IMR-90 (cell line): ENCODE measurements around the gene IL18. TPM values are rescaled to one million over a fixed set of nuclear protein-coding genes. Genes with fewer than 3 reads are reported as not detected.

Source experiments
- ATAC-seq: fragments of 200-7000 bp; cut with Tn5 transposase; 2 replicates; pipeline ENCODE4 v1.9.1; 2020; ENCODE audit warnings: low read depth, mild to moderate bottlenecking, moderate library complexity
- BruUV-seq: library from RNA; stranded (reverse); fragments of 400-500 nt; replicated peaks from 2 replicates; lab custom pipeline; 2021; lab: Mats Ljungman, UMichigan
- CTCF ChIA-PET: fragments of 300-600 bp; formaldehyde crosslinking; extraction: SDS; loops from one replicate; lab custom pipeline; 2021; ENCODE audit warnings: antibody characterized with exemption; lab: Yijun Ruan, JAX
- POLR2A ChIA-PET: fragments of 300-600 bp; sonication (Branson Sonifier 250); formaldehyde crosslinking; loops from one replicate; lab custom pipeline; 2022; ENCODE audit warnings: antibody characterized with exemption; ENCODE audit not compliant: unreplicated experiment; lab: Charles Lee
- DNase-seq: peaks from one replicate; pipeline ENCODE4 v3.0.0; 2013
- H2AFZ ChIP-seq: replicated peaks from 2 replicates; pipeline ENCODE3; 2013; ENCODE audit warnings: low read length, mild to moderate bottlenecking; ENCODE audit not compliant: poor library complexity
- H2AK5ac ChIP-seq: 2 replicates; pipeline ENCODE4 v1.6.1; 2013; ENCODE audit warnings: low read depth, low read length, inconsistent platforms
- H2AK9ac ChIP-seq: replicated peaks from 2 replicates; pipeline ENCODE3; 2013; ENCODE audit warnings: mild to moderate bottlenecking, low read depth, low read length, moderate library complexity; ENCODE audit not compliant: poor library complexity
- H2BK120ac ChIP-seq: 2 replicates; pipeline ENCODE4 v1.6.1; 2013; ENCODE audit warnings: low read depth, low read length, inconsistent platforms
- H2BK15ac ChIP-seq: 3 replicates; pipeline ENCODE4 v1.6.1; 2013; ENCODE audit warnings: low read depth, low read length, inconsistent platforms
- H2BK20ac ChIP-seq: 2 replicates; pipeline ENCODE4 v1.6.1; 2013; ENCODE audit warnings: low read depth, mild to moderate bottlenecking, inconsistent platforms, low read length, moderate library complexity
- H2BK5ac ChIP-seq: 2 replicates; pipeline ENCODE4 v1.6.1; 2013; ENCODE audit warnings: mild to moderate bottlenecking, low read depth, low read length, inconsistent platforms; ENCODE audit not compliant: poor library complexity, severe bottlenecking
- H3K14ac ChIP-seq: replicated peaks from 2 replicates; pipeline ENCODE4 v1.6.1; 2013; ENCODE audit warnings: low read depth, low read length, inconsistent platforms
- H3K18ac ChIP-seq: 2 replicates; pipeline ENCODE4 v1.6.1; 2013; ENCODE audit warnings: low read depth, low read length, control low read depth
- H3K23ac ChIP-seq: 2 replicates; pipeline ENCODE4 v1.6.1; 2013; ENCODE audit warnings: low read depth, low read length, inconsistent platforms
- H3K27ac ChIP-seq: 2 replicates; pipeline ENCODE4 v1.5.1; 2013; ENCODE audit warnings: mild to moderate bottlenecking, control low read depth, low read length; ENCODE audit not compliant: insufficient read depth
- H3K27me3 ChIP-seq: 2 replicates; pipeline ENCODE4 v1.6.1; 2013; ENCODE audit warnings: low read length; ENCODE audit not compliant: control insufficient read depth, insufficient read depth
- H3K36me3 ChIP-seq: 2 replicates; pipeline ENCODE4 v1.6.1; 2013; ENCODE audit warnings: low read length, mixed read lengths; ENCODE audit not compliant: control insufficient read depth, insufficient read depth
- H3K4ac ChIP-seq: 2 replicates; pipeline ENCODE4 v1.6.1; 2013; ENCODE audit warnings: low read depth, low read length, inconsistent platforms
- H3K4me1 ChIP-seq: 2 replicates; pipeline ENCODE4 v1.6.1; 2013; ENCODE audit warnings: low read length, mixed read lengths; ENCODE audit not compliant: control insufficient read depth, insufficient read depth
- H3K4me2 ChIP-seq: 2 replicates; pipeline ENCODE4 v1.6.1; 2013; ENCODE audit warnings: low read depth, mild to moderate bottlenecking, control low read depth, low read length, moderate library complexity
- H3K4me3 ChIP-seq: 2 replicates; pipeline ENCODE4 v1.5.1; 2013; ENCODE audit warnings: low read depth, mild to moderate bottlenecking, control low read depth, low read length, moderate library complexity; ENCODE audit not compliant: insufficient read depth
- H3K56ac ChIP-seq: 2 replicates; pipeline ENCODE4 v1.6.1; 2013; ENCODE audit warnings: low read length, inconsistent platforms; ENCODE audit not compliant: insufficient read depth; ENCODE audit errors: extremely low read depth
- H3K79me1 ChIP-seq, 2 experiments: 2 replicates each; pipeline ENCODE4 v1.6.1; 2013; ENCODE audit warnings: low read length in 2 of 2, inconsistent platforms in 1 of 2, low read depth in 1 of 2
- H3K9ac ChIP-seq: 2 replicates; pipeline ENCODE4 v1.6.1; 2013; ENCODE audit warnings: low read depth, low read length, control low read depth
- H3K9me1 ChIP-seq: 2 replicates; pipeline ENCODE4 v1.6.1; 2013; ENCODE audit warnings: low read length, inconsistent platforms; ENCODE audit not compliant: insufficient read depth
- H3K9me3 ChIP-seq: 2 replicates; pipeline ENCODE4 v1.6.1; 2013; ENCODE audit warnings: low read length; ENCODE audit not compliant: control insufficient read depth, insufficient read depth
- H4K20me1 ChIP-seq: 2 replicates; pipeline ENCODE4 v1.6.1; 2013; ENCODE audit warnings: low read length, inconsistent platforms; ENCODE audit not compliant: insufficient read depth
- H4K5ac ChIP-seq: 2 replicates; pipeline ENCODE4 v1.6.1; 2013; ENCODE audit warnings: mild to moderate bottlenecking, low read depth, low read length, control low read depth
- H4K8ac ChIP-seq, 2 experiments: 2 replicates each; pipeline ENCODE4 v1.6.1; 2013; ENCODE audit warnings: low read depth in 2 of 2, low read length in 2 of 2, control low read depth in 1 of 2, inconsistent platforms in 1 of 2
- H4K91ac ChIP-seq: 2 replicates; pipeline ENCODE4 v1.6.1; 2013; ENCODE audit warnings: low read depth, low read length, inconsistent platforms; ENCODE audit not compliant: insufficient read depth
- CEBPB ChIP-seq: IDR thresholded peaks from 2 replicates; pipeline ENCODE4 v1.6.1; 2012; ENCODE audit warnings: low read depth, low read length, improper control_type of control experiment
- CHD1 ChIP-seq: IDR thresholded peaks from 2 replicates; pipeline ENCODE4 v1.6.1; 2012; ENCODE audit warnings: low read depth, low read length, improper control_type of control experiment
- POLR2A ChIP-seq: IDR thresholded peaks from 2 replicates; pipeline ENCODE4 v1.6.1; 2012; ENCODE audit warnings: mild to moderate bottlenecking, low read depth, low read length
- RFX5 ChIP-seq: IDR thresholded peaks from 2 replicates; pipeline ENCODE4 v1.8.0; 2012; ENCODE audit warnings: low read depth, mild to moderate bottlenecking, low read length, moderate library complexity
- WGBS, 2 experiments: methylation state at CpG; one replicate each; pipeline versions ENCODE4 v1.1.5 to v1.1.7; 2013; ENCODE audit warnings: missing lambda C conversion rate in 2 of 2; ENCODE audit not compliant: insufficient read length in 1 of 2; ENCODE audit errors: extremely low coverage in 2 of 2; 5-methylcytosine and 5-hydroxymethylcytosine counted together
- dilution Hi-C: fragments of 300-500 bp; cut with HindIII; formaldehyde crosslinking; loops from one replicate; pipeline ENCODE4 v1.14.3; 2018; ENCODE audit warnings: low sequenced_read_pairs; ENCODE audit not compliant: unreplicated experiment
- in situ Hi-C: fragments of 300-500 bp; cut with MboI; formaldehyde crosslinking; loops from 3 replicates; pipeline ENCODE4 v1.14.3; 2019; ENCODE audit warnings: low sequenced_read_pairs, inconsistent platforms, mixed read lengths
- intact Hi-C: fragments of 100-400 bp; cut with micrococcal nuclease; formaldehyde crosslinking; loops from 2 replicates; pipeline ENCODE4 v1.10.0; 2022
- polyA plus RNA-seq, 3 experiments: library from polyadenylated mRNA; depleted of rRNA; stranded (reverse); fragments of >200 nt; gene quantifications; 2 replicates each; pipeline ENCODE4 v1.2.3, GENCODE V29; 2012; ENCODE audit warnings: low replicate concordance in 1 of 3
- total RNA-seq: library from RNA; depleted of rRNA; stranded (reverse); fragments of >200 nt; gene quantifications from 2 replicates; pipeline ENCODE4 v1.2.3, GENCODE V29; 2012

The IL18 gene
- total and polyA plus RNA-seq, 2 of the 4 experiments (the other 2 are of a cell fraction) = 0.54 to 0.96 TPM

- H4K20me1 ChIP-seq = no peaks in the 10 kb centered on the region
- no CpG with 5 or more reads among the region's 2 CpGs for WGBS, 2 experiments
- H3K23ac ChIP-seq = no peak overlapping the region
- BruUV-seq = no TSS peak
- no peaks in the 10 kb centered on the region for H3K79me1 ChIP-seq
- peaks cover 5% of the 10 kb centered on the region; the same call in 1 of the 2 replicates for H3K4me1 ChIP-seq
- intact Hi-C loops = loop anchor here (10.0 kb wide), 1 partner anchor 1167 kb away; no protein-coding TSS in a partner anchor
- in situ Hi-C loops = loop anchor here (5.0 to 25.0 kb wide), 3 partner anchors 34 to 1169 kb away; no protein-coding TSS in a partner anchor
- H2BK120ac ChIP-seq = no peak overlapping the region
- ChIA-PET POLR2A (no interaction called here), CTCF (no interaction called here)
- no peak overlapping the region for H2BK5ac ChIP-seq
- H3K27me3 ChIP-seq = no peaks in the 10 kb centered on the region
- H3K4ac ChIP-seq = no peak overlapping the region
- no peak overlapping the region for H3K4me2 ChIP-seq
- H2AK5ac ChIP-seq = no peak overlapping the region
- no peak overlapping the region for H2AFZ ChIP-seq
- H3K9me1 ChIP-seq = no peaks in the 10 kb centered on the region
- TF ChIP-seq POLR2A (no peak), RFX5 (no peak), CEBPB (no peak), CHD1 (no peak)
- no peak overlapping the region for H3K4me3 ChIP-seq
- no peak overlapping the region for H4K5ac ChIP-seq
- no peak overlapping the region for H3K14ac ChIP-seq
- no peak overlapping the region for H3K56ac ChIP-seq
- H3K18ac ChIP-seq = no peak overlapping the region
- no peak overlapping the region for H4K8ac ChIP-seq
- no peaks in the 10 kb centered on the region for H3K36me3 ChIP-seq
- H3K9me3 ChIP-seq = no peaks in the 10 kb centered on the region
- H3K27ac ChIP-seq = no peak overlapping the region
- no peak overlapping the region for H2AK9ac ChIP-seq
- H2BK20ac ChIP-seq = no peak overlapping the region
- no peak overlapping the region for H4K91ac ChIP-seq
- dilution Hi-C loops = no loop called here
- H2BK15ac ChIP-seq = no peak overlapping the region
- DNase-seq (no peak), ATAC-seq (no peak)
- H3K9ac ChIP-seq = no peak overlapping the region
Observed at GRCh38 chr11:112118176-112118575, 45.7 kb downstream of the IL18 start.
